Measurements from ENCODE around the gene HNRNPK. TPM values are rescaled to one million over a fixed set of nuclear protein-coding genes. Genes with fewer than 3 reads are reported as not detected.

Gene HNRNPK
- total RNA-seq, 1 experiment from 2014 or later = 485 TPM

GRCh38 chr9:83919111-83919510 is 60.9 kb downstream of the HNRNPK start:
- Histone ChIP-seq H3K9me3 (no peaks in the 10 kb centered on the region), H3K36me3 (ENCODE audit: control insufficient read depth, insufficient read depth, low read length) (no peaks in the 10 kb centered on the region), H3K4me3 (ENCODE audit: low read depth, low read length) (no peak overlapping the region), H3K27me3 (replicated peaks; ENCODE audit: control insufficient read depth, insufficient read depth, low read length) (no peaks in the 10 kb centered on the region), H3K4me1 (no peaks in the 10 kb centered on the region)
- Mint-ChIP-seq H3K27ac (ENCODE audit: unreplicated experiment) (no peak overlapping the region), H3K9me3 (ENCODE audit: unreplicated experiment) (no peaks in the 10 kb centered on the region), H3K4me1 (ENCODE audit: low read depth, unreplicated experiment) (no peaks in the 10 kb centered on the region), H3K4me3 (ENCODE audit: unreplicated experiment) (no peak overlapping the region), H3K36me3 (ENCODE audit: insufficient read depth, unreplicated experiment) (no peaks in the 10 kb centered on the region), H3K27me3 (ENCODE audit: insufficient read depth, unreplicated experiment) (no peaks in the 10 kb centered on the region)
- ChIA-PET POLR2A (no interaction called here), CTCF (no interaction called here)
- no TSS peak for BruUV-seq (replicated peaks)
- intact Hi-C loops (cut with micrococcal nuclease; ENCODE audit: unreplicated experiment) = no loop called here
- TF ChIP-seq CTCF (IDR thresholded peaks at IDR 0.05; ENCODE audit: insufficient read depth in 1 of 2, low read depth in 1 of 2, low read length in 1 of 2, severe bottlenecking in 1 of 2, unreplicated experiment in 1 of 2) = no peak
- no peak for DNase-seq

Small RNAs within 50 kb of the gene (microRNA-seq; reads per million reads assigned to microRNA genes)
- 93.6 reads per million, percentile 71 among the genes with 10 or more reads in this experiment for gene MIR7-1

Other genes with a start within 250 kb of the HNRNPK start
- 0.86 and 1.1 TPM in 2 replicates for gene GKAP1, start 162.4 kb downstream of the HNRNPK start, total RNA-seq (2022)
- 1.8 and 2.0 TPM in 2 replicates for gene KIF27, start 58.8 kb downstream of the HNRNPK start, total RNA-seq (2022)
- gene RMI1, start 590 bp upstream of the HNRNPK start, total RNA-seq (2022) = 10.2 and 10.8 TPM in 2 replicates

Data from Caco-2 (cell line).